HG03064 (cell line): ENCODE results near the gene SLC47A2.

ENCODE experiments used
- ATAC-seq: cut with Tn5 transposase; IDR thresholded peaks from one replicate; pipeline ENCODE4 v1.9.1; 2021; ENCODE audit warnings: low read depth; ENCODE audit not compliant: unreplicated experiment

The SLC47A2 gene

DNA sequence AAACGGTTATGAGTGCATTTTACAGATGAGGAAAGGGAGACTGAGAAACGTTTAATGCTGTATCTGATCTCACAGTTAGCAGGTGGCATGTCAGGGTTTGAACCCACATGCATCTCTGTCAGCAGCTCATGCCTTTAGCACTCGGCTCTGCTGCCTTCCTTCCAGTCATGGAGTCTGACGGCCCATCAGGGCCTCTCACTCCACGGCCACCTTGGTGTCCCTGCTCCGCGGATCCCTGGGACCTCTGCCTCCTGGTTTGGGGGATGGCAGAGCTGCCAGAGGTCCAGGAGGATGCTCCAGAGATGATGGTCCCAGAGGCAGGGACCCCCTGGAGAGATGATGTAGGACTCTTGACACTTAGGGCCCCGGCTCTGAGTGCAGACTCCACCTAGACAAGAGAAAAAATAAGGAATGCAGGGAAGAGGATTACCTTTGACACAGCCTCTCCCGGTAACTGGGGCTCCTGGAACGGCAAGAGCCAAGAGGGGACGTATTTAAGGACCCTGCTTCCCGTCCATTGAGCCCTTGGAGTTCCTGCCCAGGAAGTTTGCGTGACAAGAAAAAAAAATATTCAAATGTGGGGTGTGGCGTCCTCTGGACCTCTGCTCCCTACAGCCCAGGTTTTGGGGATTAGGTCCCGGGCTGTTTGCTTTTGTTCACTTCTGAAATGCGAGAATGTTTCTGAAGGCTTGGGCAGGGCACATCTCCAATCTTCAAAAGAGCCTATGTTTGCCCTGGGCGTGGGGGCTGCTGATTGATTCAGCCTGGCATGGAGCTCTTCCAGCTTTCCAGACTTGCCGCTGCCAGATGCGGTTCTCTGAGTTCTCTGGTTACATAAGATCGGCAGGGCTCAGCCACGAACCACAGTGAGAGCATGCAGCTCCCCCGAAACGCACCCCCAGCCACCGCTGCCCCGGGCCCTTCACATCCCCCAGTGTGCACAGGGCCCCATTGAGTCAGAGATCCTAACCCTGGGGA, 31.7 kb upstream of the SLC47A2 start, which contains the start of gene ALDH3A1:
Gene ALDH3A1 (minus strand): TSS at position 470 of the 978 bp plus-strand sequence. CDS start 3,169 bp downstream, outside the sequence.
- ATAC-seq, result no peak

DNA sequence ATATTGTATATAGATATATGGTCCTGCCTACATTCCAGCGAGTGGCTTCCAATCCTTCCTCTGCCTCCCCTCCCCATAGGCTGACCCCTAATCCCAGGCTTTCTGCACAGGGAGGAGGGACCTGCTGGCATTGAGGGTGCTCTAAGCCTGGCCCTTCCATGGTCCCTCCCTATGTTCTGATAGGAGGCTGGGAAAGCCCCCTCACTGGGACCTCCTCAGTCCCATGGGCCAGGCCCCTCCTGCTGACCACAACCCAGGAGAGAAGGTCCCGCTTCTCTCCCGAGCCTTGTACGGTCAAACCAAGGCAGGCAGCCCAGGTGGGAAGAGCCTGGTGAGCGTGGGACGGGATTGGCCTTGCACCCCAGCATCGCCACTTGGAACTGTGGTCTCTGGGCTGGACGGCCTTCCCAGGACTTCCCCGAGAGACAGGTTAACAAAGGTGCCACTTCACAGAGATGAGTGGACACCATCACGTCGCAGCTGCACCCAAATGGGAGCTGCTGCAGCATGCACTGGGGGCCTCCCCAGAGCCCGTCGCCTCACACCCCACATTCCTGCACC, 30.9 kb upstream of the SLC47A2 start:
- no peak for ATAC-seq

DNA sequence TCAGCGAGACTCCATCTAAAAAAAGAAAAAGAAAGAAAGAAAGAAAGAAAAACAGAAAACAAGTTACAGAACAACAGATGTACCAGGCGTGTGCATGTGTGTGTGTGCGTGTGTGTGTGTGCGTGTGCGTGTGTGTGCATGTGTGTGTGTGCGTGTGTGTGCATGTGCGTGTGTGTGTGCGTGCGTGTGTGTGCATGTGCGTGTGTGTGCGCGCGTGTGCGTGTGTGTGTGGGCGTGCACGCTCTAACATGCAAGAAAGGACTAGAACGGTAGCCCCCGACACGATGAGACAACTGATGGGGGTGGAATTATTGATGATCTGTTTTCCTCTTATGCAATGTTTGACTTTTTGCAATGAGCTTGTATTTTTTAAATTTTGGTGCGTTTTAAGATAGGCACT, 30.1 kb upstream of the SLC47A2 start:
- ATAC-seq, result no peak

DNA sequence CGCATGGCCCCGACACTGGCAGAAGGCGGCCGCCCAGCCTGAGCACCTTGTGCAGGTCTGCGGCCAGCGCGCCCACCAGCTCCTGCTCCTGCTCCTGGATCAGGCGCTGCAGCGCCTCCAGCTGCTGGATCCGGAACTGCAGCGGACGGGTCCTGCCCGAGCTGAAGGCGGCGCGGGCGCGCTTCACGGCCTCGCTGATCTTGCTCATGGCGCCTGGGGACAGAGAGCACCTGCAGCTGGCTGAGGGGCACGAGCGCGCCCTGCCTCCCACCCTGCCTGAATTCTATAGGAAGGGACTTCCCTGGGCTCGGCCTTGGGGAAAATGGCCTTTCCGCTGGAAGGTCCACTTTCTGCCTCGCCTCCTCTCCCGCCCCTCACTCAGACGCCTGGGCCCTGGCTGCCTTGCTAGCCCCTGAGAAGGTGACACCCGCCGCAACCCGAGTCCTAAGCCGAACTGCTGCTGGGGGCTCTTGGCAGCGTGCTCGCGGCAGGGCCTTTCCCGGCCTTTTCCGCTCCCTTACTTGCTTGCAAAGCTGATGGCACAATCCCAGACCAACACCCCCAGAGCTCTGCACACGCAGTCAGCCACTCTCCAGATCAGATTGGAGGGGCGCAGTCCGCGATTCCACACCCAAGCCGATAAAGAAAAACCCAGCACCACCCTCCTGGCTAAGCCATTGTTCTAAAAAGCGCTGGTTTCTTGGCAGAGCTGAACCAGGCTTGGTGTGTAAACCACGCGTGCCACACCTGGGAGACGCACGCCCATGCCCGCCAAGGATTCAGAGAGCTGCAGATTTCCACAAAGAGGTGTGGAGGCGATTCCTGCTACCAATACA, 28.8 kb upstream of the SLC47A2 start:
- no peak for ATAC-seq

DNA sequence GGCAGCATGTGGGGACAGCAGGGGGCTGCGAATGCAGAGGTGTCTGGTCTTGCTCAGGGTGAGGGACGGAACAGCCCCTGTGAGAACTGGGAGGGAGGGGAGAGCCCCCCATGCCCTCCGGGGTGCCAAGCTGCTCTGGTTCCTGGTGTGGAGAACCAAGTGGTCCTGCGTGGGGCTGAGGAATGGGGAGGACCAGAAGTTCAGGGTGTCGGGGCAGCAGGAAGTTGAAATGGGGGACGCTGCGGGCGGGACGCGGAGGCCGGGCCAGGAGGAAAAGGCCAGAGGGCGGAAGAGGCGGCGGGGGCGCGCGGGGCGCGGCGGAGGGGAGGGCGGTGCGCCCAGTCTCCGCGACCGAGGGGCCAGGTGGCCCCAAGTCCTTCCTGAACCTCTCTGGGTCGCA, 28.1 kb upstream of the SLC47A2 start:
- ATAC-seq, result no peak

DNA sequence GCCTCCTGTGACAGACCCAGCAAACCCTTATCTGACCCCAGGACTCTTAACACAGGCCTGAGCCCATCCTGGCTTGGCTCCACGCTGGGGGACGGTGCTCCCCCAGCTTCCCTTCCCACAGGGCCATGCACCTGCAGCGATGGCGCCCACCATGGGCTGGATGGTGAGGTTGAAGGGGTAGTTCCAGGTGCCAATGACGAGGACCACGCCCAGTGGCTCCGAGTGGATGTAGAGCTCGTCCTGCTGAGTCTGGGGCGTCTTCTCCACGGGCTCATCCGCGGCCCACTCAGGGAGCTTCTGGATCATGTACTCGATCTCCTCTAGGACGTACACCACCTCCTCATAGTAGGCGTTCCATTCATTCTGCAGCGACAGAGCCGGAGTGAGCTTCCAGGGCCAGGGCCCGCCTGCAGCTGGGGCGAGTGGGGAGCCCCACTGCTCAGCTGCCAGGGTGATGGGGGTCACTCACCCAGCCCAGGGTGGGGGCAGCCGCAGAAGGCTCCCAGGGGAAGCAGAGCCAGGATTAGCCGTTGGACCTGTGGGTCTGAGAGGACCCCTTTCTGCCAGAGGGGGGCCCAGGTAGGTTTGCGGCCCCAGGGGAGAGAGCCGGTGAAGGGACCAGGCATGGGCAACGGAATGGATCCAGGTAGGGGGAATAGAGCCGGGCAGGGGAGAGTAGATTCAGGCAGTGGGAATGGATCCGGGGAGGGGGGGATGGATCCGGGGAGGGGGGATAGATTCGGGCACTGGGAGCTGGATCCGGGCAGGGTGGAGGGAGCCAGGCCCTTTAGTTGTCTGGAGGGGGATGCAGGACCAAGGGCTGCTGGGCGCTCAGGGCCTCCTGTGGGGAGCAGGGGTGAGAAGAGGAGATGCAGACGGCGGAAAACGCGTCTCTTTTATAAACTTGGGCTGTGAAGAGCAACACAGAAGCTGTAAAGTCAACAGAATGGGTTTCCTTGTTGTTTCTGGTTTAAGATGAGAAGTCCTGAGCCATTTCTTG, 27.0 kb upstream of the SLC47A2 start:
- ATAC-seq, result no peak

DNA sequence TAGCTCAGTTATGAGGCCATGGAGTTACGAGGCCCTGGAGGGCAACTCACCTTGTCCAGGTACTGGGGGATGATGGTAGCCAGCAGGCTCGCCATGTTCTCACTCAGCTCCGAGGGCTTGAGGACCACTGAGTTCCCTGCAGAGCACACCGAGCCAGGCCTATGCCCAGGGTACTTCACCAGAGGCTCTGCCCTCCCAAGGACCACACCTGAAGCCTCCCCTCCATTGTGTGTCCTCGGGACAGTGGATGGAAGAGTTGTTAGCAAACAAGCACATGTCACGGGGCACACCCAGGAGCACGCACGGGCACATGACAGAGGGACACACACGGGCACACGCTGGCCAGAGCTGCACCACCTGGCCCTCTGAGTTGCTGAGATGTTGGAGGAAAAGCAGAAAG, 26.1 kb upstream of the SLC47A2 start:
- ATAC-seq, result no peak

DNA sequence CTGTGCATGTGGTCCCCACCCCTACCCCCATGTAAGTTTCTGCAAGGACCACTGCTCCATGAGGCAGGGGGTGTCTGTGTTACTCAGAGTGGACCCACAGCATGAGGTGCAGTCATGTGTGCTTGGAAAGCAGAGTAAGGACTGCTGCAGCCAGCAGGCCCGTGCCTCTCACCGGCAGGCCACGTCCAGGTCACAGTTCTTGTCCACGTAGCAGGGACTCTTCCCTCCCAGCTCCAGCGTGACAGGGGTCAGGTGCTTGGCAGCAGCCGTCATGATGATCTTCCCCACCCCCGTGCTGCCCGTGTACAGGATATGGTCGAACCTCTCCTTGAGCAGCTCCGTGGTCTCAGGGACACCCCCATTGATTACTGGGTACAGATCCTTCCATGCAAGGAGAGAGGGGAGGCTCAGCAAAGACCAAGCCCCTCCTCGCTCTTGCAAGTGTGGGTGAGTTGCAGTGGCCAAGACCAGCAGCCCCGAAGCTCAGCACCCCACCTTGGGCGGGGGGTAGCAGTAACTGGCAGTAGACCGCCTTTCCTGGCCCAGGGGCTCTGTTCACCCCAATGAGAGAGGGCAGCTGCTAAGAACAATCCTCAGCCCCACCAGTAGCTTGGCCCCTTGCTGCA, 25.6 kb upstream of the SLC47A2 start:
- no peak for ATAC-seq

DNA sequence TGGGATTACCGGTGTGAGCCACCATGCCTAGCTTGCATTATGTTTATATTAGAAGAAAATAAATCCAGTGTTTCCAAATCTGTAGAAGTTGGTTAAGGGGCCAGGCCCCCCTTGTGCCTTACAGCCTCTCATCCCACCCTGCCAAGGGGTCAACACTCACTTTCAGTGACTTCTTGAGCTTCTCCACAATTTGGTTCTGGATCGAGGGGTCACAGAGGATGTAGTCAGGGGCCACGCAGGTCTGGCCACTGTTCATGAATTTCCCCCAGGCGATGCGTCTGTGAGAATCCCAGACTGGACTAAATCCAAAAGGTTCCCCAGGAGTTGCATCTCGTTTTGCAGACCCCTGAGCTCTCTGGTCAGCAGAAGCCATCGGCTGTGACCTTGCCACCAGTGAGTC, 24.5 kb upstream of the SLC47A2 start:
- ATAC-seq, result no peak

DNA sequence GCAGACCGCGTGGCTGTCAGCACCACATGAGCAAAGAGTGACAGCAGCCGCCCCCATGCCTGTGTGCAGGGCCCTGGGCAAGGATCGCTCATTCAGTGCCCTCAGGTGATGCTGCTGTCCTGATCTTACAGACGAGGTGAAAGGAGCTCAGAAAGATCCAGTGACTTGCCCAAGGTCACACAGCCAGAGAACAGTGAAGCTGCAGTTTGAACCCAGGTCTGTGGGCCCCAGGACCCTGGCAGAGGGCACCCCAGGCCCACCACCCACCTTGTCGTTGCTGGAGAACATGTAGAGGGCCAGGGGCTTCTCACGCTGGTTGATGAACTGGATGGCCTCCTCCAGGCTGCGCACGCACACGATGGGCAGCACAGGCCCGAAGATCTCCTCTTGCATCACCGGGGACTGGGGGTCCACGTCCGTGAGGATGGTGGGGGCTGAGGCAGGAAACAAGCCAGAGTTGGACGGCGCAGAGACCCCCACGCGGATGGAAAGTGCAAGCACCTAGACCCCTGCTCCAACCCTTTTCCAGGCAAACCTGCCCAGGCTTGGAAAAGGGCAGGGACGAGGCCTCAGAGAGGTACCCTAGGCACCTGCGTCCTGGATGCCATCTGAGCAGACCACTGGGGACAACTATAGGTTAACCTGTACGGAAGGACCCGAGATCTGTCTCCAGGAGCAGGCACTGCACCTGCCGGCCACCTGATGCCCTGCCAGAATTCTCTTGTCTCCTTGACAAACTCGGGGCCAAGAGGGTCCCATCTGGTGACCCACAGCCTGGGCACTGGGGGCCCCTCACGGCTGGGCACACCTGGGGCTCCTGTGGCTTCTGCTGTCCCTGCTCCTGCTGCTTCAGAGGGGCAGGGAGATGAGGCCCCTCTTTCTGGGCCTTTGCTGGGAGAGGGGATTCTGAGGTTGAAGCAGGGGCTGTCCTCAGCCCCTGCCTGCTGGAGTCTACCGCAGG, 23.1 kb upstream of the SLC47A2 start:
- ATAC-seq, result no peak

DNA sequence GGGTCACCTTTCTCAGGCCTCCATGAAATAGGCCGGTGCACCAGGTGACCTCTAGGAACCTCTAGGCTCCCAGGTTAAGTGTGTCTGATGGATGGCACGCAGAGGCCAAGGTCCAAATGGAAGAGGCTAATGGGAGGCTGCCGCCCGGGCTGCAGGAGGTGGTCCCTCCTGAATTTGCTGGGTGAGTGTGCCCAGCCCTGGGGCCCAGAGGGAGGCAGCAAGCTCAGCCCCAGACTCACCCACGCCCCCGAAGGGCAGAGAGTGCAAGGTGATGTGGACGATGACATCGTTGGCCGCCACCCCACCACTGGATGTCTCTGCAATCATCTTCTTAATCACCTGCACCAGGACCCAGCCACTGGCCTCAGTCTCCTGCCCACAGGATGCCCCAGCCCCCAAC, 22.4 kb upstream of the SLC47A2 start:
- no peak for ATAC-seq

DNA sequence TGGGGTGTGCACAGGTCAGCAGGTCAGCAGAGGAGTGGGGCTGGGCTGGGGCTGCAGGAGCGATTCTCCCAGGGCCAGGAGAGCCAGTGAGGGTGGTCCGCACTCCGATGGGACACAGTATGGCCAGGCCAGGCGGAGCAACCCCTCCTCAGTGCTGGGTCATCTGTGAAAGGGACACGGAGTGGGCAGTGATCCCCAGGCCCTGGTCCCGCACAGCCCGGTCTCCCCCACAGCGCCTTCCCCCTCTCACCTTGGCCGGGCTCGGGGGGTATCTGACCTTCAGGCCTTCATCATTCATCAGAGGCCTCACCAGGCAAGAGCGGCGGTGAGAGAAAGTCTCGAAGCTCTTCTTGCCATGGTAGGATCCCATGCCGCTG, 21.7 kb upstream of the SLC47A2 start:
- ATAC-seq, result no peak

DNA sequence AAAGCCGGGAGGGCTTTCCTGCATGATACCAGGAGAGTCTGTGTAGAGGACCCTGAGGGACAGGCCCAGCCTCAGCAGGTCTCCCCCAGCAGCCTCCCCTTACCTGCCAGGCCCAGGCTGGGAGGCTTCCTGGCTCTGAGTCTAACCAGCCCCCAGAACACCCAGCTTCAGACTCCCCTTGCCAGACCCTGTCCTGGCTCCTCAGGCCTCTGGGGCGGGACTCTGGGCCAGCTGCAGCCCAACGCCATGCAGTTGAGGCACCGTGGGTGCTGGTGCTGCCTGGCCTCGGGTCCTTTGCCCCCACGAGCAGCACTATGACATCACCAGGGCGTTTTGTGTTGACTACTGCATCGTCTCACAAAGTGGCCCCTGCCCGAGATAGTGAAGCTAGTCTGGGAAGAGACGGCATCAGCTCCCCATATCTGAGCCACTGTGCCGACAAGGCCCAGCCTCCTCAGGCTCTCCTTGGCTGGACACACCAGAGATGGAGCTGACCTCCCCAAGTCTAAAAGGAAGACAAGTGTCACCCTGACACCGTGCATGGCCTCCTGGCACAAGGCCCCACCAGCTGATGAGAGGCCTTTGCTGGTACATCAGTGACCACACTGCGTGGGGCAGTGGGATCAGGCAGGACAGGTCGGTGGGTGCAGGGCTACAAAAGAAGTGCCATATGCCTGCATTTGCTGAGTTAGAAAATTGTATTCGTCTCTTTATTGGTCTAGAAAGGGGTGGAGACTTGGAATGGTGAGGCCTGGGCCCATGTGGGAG, 21.1 kb upstream of the SLC47A2 start:
- no peak for ATAC-seq

DNA sequence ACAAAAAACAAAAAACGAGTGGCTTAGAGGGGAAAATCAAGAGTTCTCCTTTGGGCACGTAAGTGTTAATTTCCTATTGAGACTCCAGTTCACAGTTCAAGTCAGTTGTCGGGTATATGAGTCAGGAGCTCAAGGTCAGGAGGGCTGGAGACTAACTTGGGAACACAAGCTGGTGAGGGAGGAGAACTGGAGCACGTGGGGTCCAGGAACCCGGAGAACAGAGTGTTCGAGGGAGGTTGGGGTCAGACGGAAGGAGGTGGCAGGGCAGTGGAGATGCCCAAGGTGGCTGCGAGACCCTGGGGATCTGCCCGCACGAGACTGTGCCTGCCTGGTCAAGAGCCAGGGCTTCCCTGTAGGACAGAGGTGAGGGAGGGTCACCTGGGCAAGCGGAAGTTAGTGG, 19.7 kb upstream of the SLC47A2 start:
- ATAC-seq, result no peak

DNA sequence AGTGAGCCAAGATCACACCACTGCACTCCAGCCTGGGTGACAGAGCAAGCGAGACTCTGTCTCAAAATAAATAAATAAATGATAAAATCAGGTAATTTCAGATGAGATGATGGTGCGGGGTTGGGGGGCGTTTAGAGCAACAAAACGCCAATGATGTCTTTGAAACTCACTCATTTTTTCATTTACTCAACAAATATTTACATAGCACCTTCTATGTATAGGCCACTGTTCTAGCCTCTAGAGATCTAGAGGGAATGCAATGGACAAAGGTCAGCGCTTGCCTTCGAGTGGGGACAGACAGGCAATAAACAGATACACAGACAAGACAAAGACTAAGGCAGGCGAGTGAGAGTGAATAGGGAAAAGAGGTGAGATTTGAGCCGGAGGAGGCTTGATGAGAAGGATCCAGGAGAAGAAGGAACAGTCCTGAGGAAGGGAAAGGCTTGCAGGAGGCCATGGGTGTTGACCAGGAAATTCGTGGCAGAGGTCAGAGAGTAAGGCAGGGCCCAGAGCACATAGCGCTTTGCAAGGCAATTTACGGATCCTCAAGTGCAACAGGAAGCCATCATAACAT, 17.7 kb upstream of the SLC47A2 start:
- no peak for ATAC-seq

DNA sequence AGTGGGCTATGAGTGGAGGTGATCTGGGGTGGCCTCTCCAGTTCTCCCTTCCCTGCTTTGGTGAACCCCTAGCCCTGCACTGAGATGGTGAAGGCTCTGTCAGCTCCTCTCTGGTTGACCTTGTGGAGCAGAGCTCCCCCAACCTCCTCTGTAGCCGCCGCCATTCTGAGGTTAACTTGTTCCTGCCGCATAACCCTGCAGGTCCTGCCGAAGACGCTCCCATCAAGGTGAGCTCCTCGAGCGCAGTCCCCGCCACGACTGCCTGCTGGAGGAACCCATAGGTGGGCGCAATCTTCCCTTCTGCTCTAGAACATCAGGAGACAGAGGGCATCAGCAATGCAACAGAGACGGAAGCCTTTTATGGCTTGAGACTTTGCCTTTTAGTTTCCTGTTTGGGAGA, 15.2 kb upstream of the SLC47A2 start:
- ATAC-seq, result no peak

DNA sequence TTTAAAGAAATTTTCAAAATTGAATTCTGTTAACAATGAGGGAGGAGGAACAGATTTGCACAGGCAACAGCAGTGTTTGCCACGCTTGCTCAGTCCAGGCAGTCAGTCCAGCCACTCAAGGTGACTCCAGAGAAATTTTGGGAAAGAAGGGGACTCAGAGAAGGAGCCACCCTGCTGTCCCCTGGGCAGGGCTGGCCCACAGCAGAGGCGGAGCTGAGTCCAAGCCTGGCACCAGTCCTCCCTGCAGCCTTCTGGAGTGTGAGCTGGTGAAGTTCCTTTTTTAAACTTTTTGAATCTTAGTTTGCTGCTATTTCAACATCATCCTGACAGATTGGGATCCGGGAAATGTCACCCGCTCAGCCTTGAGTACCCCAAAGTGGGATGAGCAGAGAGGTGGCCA, 14.5 kb upstream of the SLC47A2 start:
- ATAC-seq, result no peak
